Testis (tissue), 2 donors: ENCODE data around the gene YIPF1.

Experiments
- POLR2A ChIP-seq: fragments of 450-650 bp; IDR thresholded peaks from one replicate; pipeline ENCODE4 v1.6.1; 2017; ENCODE audit warnings: antibody characterized with exemption, mild to moderate bottlenecking, moderate library complexity
- TF ChIP-seq, protein P1 (sequence below), 3 experiments: fragments of 450-650 bp in 2 of 3; fragments of 200-600 bp in 1 of 3; sonication (generic) in 1 of 3; IDR thresholded peaks; one replicate each; pipeline ENCODE4 v1.5.1; 2016 to 2019; ENCODE audit warnings: antibody characterized with exemption in 3 of 3, mild to moderate bottlenecking in 2 of 3, moderate library complexity in 1 of 3

DNA sequence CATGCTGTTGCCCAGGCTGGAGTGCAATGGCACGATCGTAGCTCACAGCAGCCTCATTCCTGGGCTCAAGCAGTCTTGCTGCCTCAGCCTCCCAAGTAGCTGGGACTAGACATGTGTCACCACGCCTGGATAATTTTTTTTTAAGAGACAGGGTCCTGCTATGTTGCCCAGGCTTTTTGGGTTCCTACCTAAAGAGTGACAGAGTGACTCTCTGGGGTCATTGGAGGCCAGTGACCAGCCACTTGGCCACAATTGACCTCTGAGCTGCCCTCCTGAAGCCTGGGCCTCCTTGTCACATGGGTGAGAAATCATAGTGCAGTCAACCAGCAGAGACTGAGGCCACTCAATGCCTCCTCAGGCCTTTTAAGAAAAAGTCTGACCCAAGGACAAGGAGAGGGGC lies 10.1 kb upstream of the YIPF1 start:
- TF ChIP-seq, protein P1, sequence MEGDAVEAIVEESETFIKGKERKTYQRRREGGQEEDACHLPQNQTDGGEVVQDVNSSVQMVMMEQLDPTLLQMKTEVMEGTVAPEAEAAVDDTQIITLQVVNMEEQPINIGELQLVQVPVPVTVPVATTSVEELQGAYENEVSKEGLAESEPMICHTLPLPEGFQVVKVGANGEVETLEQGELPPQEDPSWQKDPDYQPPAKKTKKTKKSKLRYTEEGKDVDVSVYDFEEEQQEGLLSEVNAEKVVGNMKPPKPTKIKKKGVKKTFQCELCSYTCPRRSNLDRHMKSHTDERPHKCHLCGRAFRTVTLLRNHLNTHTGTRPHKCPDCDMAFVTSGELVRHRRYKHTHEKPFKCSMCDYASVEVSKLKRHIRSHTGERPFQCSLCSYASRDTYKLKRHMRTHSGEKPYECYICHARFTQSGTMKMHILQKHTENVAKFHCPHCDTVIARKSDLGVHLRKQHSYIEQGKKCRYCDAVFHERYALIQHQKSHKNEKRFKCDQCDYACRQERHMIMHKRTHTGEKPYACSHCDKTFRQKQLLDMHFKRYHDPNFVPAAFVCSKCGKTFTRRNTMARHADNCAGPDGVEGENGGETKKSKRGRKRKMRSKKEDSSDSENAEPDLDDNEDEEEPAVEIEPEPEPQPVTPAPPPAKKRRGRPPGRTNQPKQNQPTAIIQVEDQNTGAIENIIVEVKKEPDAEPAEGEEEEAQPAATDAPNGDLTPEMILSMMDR (IDR thresholded peaks at IDR 0.05) = no peak
- TF ChIP-seq POLR2A = no peak
